RWPE1 (cell line): ENCODE results near the gene CCDC88C.
A peak's percentile ranks its signal among the peaks of the same experiment; 100 is the strongest.

Source experiments
- CTCF ChIA-PET: fragments of 350-600 bp; sonication (Branson Sonifier 250); formaldehyde crosslinking; extraction: SDS; loops from one replicate; lab custom pipeline; 2021; lab: Yijun Ruan, JAX
- POLR2A ChIA-PET: fragments of 400-600 bp; formaldehyde crosslinking; extraction: SDS; loops from one replicate; lab custom pipeline; 2020; ENCODE audit warnings: antibody characterized with exemption; ENCODE audit not compliant: low non-redundant PET; lab: Yijun Ruan, JAX
- DNase-seq: peaks from one replicate; pipeline ENCODE4 v3.0.0; 2012; ENCODE audit warnings: low spot score
- H3K27ac ChIP-seq: fragments of 450-650 bp; 2 replicates; pipeline ENCODE4 v1.5.1; 2017
- TF ChIP-seq, protein P1 (sequence below): fragments of 450-650 bp; conservative IDR thresholded peaks from 2 replicates; pipeline ENCODE4 v1.5.1; 2017; ENCODE audit warnings: low read depth, mild to moderate bottlenecking

CCDC88C gene

DNA sequence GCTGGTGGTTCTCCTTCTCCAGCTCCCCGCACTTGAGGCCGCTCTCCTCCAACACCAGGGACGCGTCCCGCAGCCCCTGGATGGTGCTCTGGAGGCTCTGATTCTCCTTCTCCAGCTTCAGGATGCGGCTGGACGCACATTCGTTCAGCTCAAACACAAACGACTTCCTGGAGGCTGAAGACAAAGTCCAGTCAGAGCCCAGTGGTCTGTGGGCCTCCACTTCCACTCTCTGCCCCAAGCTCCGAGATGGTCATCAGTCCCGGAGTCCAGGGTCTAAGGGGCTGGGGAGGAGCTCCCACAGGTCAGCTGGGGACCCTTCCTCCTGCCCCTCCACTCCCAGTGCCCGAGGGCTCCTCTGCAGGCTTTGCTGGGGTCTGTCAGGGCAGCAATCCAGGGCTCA, 96.5 kb downstream of the CCDC88C start:
- TF ChIP-seq, protein P1, sequence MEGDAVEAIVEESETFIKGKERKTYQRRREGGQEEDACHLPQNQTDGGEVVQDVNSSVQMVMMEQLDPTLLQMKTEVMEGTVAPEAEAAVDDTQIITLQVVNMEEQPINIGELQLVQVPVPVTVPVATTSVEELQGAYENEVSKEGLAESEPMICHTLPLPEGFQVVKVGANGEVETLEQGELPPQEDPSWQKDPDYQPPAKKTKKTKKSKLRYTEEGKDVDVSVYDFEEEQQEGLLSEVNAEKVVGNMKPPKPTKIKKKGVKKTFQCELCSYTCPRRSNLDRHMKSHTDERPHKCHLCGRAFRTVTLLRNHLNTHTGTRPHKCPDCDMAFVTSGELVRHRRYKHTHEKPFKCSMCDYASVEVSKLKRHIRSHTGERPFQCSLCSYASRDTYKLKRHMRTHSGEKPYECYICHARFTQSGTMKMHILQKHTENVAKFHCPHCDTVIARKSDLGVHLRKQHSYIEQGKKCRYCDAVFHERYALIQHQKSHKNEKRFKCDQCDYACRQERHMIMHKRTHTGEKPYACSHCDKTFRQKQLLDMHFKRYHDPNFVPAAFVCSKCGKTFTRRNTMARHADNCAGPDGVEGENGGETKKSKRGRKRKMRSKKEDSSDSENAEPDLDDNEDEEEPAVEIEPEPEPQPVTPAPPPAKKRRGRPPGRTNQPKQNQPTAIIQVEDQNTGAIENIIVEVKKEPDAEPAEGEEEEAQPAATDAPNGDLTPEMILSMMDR, result no peak
- DNase-seq, result no peak
- 0 out of 2 replicates have a peak overlapping the region, but pooled peaks have one; percentile 3 for H3K27ac ChIP-seq
- ChIA-PET CTCF (interaction anchor here (1.0 kb wide), 1 partner anchor 97 kb away, joined by 5 read pairs; no protein-coding TSS in a partner anchor), POLR2A (no interaction called here)

DNA sequence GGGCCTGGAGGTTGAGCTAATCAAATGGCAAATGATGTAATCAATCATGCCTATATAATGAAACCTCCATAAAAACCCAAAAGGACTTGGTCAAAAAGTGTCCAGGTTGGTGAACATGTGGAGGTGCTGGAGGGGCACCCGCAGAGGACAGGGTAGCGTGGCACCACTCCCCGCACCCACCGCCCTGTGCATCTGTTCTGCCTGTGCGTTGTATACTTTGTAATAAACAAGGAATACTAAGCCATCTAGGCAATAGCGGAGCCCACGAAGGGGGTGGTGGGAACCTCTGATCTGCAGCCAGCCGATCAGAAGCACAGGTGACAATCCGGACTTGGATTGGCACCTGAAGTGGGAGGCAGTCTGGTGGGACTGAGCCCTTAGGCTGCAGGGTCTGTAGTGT, 97.4 kb downstream of the CCDC88C start:
- no peak for DNase-seq
- ChIA-PET CTCF (interaction anchor here (0.6 to 1.2 kb wide), 3 partner anchors 22 to 179 kb away, joined by 3 to 4 read pairs (median 3); no protein-coding TSS in a partner anchor), POLR2A (no interaction called here)
- TF ChIP-seq, protein P1, result no peak
- H3K27ac ChIP-seq, result 0 out of 2 replicates have a peak overlapping the region, but pooled peaks have one; percentile 3

DNA sequence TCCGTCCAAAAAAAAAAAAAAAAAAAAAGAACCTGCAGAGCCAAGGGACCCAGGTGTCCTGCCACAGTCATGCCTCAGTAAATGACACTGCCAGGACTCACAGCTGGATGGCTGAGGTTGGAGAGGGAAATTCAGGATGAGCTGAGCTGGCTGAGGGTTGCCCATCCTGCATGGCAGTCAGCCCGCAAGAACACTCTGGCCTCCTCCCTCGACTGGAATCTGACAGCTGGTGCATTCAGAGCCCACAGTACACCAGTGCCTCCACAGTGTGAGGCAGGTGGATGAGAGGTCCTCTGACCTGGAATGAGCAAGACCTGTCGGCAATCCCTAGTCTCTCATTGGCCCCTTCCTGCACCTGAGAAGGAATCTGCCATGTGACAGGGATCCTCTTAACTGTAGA, 98.7 kb downstream of the CCDC88C start:
- H3K27ac ChIP-seq, result peak overlapping the region; percentile 92
- DNase-seq, result no peak
- POLR2A ChIA-PET, result no interaction called here

DNA sequence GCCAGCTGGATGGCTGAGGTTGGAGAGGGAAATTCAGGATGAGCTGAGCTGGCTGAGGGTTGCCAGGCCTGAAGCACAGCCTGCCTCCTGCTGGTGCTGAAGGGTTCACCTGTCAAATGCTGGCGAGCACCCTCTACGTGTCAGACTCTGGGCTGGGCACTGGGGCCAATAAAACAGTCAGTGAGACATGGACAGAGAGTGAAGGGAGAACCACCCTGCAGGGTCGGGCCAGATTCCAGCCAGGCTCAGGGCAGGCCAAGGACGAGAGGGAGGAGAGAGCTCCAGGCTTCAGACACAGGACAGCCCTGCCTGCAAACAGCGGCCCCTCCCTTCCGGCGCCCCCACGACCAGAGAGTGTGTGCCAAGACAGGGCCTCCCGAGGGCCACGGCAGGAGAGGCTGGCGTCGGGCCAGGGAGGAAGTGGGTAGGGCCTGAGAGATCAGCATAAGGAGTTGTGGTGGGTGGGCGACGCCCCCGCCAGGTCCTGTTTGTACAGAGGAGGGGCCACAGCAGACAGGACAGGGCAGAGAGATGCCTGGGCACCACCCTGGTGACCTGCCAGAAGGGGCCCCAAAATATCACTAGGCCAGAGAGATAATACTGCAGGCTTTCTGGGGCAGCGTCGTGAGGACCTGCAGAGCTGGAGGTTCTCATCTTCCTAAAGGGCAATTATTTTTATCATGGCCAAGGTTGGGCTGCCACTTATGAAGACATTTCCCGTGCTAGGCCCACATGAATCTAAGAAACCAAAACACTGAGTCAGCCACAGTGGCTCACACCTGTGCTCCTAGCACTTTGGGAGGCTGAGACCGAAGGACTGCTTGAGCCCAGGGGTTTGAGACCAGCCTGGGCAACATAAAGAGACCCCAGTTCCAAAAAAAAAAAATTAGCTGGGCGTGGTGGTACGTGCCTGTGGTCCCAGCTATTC, 100.0 kb downstream of the CCDC88C start:
- H3K27ac ChIP-seq, result peak overlapping the region; percentile 92
- POLR2A ChIA-PET, result no interaction called here
- CTCF ChIA-PET, result interaction anchor here (0.6 to 0.7 kb wide), 2 partner anchors 53 to 83 kb away, joined by 3 read pairs; no protein-coding TSS in a partner anchor
- TF ChIP-seq, protein P1, result no peak; the same call in 1 of the 2 replicates
- peak; percentile 26 for DNase-seq

More for the DNA sequence above, 98.7 kb downstream of the CCDC88C start:
- TF ChIP-seq, protein P1, result no peak
- CTCF ChIA-PET, result interaction anchor here (1.2 kb wide), 1 partner anchor 99 kb away, joined by 4 read pairs; no protein-coding TSS in a partner anchor

DNA sequence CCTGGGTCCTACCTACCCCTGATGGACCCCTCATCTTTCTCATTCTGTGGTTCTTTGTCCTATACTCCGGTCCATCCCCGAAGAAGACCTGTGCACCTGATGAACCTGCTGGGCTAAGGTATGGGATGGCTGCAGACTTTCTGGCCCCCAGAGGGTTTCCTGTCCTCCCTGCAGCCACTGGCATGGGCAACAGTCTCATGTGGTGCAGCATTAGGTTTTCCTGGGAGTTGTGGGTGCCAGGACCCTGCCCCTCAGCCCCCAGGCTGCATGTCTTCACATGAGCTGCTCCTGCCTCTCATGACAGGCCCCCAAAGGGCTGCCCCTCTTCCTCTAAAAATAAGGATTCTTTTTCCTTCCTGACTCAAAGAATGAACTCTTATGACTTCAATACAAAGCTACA, 100.9 kb downstream of the CCDC88C start:
- TF ChIP-seq, protein P1, result no peak
- H3K27ac ChIP-seq, result peak overlapping the region; percentile 92
- CTCF ChIA-PET, result no interaction called here
- POLR2A ChIA-PET, result no interaction called here
- no peak for DNase-seq

DNA sequence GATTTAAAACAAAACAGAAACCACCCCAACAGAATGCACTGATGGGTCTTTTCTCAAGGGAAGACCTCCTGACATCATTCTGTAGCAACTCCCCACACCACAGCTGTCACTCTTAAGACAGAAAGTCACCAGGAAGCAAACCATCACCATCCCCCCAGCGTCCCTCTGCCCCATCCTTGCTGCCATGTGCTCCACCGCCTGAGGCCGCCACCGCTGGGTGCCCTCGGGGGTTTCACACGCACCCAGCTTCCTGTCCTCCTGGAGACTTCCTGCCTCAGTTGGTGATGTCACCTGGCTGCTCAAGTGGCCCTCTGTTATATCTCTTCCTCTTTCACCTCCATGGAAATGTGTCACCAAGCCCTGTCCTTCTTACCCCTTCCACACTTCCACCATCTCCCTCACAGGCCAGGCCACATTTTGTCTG, 101.8 kb downstream of the CCDC88C start:
- H3K27ac ChIP-seq, result no peak overlapping the region
- TF ChIP-seq, protein P1, result no peak
- POLR2A ChIA-PET, result no interaction called here
- no peak for DNase-seq
- CTCF ChIA-PET, result no interaction called here
